Bone marrow (tissue), 2 donors: ENCODE data around the gene ICAM2.

Experiments used
- DNase-seq, 2 donors: peaks; one replicate each; lab custom pipeline; 2025; lab: John Stamatoyannopoulos, UW

The ICAM2 gene

DNA sequence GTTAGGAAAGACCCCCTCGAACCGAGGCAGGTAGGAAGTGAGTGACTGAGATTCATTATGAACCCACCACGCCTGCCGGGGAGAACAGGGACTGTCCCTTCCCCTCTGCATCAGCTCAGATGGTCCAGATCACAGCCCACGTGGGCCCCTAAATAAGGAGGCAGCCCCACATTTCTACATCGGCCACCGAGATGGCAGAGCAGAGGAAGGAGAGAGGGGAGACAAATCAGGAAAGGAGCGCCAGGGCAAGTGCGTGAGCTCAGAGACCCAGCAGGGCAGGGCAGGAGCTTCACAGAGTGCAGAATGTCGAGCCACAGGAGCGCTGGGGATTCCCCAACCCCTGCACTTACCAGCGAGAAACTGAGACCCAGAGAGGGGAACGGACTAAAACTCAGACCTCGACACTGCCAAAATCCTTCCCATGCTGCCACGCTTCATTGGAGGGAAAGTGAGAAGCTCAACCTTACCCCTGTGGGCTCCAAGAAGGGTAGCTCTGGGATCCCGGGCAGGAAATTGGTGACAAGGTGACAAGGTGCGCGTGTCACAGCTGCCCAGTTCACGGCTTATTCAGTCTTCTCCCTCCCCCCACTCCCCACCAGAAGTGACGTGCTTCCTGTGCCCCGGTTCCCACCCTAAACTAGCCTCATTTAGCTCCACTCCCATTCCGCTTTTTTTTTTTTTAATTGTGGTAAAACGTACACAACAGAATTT is at the start of gene ICAM2:
ICAM2 (minus strand) TSS at position 578 of the 711 bp plus-strand sequence. CDS start 13,942 bp downstream, outside the sequence.
- peak; percentile 51 to 89 for DNase-seq

DNA sequence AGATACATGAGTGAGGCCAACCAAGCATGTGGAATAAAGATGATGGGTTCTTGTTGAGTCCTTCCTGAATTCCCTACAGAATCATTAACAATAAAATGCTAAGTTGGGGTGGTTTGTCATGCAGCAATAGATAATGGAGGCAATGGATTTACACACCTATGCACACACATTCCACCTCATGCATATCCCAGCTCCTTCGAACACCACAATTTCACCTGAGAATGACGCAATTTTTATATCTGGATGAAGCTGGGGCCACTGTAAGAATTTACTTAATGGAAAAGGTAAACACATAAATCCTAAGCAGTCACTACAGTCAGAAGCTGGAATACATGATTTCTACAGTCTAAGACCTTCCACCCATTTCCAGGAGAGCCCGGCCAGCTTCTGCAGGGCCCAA is 49.8 kb upstream of the ICAM2 start:
- no peak for DNase-seq

DNA sequence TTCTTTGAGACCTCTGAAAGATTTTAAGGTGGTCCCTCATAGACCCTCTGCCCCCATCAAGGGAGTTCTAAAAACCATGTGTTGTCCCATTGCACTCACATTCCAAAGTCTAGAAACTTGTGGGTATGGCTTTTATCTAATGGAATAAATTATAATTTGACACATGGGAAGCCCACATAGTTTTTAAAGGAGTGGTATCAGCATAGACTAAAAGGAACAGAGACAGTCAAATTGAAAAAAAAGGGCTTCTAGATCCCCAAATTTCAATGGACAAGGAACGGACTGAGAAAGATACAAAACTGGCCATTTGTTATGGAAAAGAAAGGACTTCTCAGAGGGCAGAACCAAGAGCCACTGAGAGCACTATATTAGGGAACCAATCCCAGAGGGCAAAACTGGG is 48.7 kb upstream of the ICAM2 start:
- DNase-seq, result no peak

DNA sequence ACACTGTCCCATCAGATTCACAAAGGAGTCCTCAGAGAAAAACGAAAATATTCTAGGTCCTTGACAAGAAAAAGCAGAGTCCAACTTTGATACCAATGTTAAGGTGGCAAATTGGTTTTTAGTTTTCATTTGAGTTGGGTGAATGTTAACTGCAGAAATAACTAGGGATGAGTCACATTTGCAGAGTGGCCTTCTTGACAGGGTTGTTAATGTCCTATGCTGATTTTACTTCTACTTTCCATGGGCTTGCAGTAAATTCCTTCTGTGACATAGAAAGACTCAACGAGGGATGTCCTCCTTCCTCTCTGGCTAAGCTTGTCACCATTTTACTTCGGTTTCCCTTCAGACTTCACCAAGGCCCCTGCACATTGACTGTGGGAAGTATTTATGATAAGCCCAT is 47.2 kb upstream of the ICAM2 start:
- DNase-seq, result no peak

DNA sequence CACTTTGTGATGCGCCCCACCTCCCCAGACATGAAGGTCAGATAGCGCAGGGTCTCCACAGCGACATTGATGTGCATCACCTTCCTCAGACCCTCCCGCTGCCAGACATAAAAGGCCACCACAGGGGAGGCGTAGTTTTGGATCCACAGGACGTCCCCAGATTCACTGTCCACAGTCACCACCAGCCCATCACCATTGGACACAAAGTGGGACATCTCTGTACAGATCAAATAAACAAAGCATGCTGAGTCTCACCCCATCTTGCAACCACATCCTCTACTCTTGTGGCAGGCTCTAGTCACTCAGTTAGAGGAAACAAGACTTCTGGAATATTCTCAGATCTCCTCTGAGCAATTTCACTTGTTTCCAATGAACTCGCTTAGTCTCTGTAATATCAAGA is 46.3 kb upstream of the ICAM2 start:
- no peak for DNase-seq

DNA sequence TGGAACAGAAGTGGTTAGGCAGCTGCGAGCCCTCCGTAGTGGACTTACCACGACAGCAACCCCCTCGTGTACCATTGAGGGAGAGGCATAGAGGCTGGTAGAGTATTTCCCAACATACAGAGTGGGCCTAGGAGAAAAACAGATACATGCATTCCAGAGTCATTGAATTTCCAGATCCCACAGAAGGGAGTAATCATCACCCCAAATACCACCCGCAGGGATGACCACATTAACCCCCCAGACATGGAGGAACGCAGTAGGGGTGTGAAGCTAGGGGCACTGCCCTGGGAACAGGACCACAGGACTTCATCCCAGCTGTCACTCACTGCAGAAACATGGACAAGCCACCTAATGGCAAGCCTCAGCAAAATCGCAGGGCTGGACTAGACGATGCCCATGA is 44.7 kb upstream of the ICAM2 start:
- no peak for DNase-seq

DNA sequence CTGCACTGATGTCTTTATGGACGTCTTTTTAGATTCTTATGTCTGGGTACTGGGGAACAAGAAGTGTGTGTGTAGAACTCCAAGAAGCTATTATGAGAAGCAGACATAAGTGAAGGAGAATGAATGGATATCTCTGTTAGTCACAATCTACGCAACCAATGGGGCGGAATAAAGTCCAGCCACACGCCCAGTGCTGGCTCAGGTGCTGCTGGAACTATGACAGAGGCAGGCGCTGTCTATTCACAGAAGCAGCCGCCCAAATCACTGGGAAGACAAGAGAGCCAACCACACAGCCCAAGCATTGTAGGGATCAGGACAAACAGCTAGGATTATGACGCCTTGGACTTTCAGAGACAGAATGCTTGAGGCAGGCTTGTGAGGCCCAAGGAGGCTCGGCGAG is 43.9 kb upstream of the ICAM2 start:
- DNase-seq, result no peak

DNA sequence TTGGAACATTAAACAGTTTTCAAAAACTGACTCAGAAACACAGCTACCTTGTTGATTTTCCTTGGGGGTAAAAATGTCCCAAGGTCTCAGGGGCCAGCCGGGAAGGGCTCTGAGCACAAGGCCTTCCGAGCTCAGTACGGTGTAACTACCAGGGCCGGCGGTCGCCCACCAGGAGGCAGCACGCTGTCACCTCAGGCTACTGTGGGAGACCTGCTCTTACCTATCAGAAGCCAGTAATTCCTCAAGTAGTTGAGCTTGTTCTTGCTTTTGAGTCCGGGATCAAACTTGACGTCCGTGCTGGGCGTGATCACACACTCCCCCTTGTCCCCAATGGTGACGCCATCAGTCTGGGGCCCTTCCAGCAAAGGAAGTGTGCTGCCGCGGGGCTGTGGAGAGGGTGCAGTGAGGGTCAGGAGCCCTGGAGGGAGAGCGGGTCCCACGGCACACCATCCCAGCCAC is 43.4 kb upstream of the ICAM2 start:
- no peak for DNase-seq

DNA sequence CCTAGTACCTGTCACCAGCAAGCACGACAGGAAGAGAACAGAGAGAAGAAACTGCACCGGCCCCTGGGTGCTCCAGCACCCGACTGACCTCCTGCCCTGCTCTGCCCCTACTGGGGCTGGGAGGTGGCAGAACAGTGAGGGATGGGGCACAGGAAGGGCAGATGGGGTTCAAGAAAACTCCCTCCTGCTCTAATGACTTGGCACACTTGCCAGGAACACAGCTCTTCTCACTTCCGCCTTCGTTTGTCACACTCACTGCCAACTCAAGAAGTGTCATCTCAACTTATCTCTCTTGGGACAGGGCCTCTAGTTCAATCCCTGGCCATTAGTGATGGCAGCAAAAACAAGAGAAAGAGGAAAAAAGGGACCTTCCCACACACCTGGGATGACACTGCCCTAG is 42.7 kb upstream of the ICAM2 start:
- no peak for DNase-seq

DNA sequence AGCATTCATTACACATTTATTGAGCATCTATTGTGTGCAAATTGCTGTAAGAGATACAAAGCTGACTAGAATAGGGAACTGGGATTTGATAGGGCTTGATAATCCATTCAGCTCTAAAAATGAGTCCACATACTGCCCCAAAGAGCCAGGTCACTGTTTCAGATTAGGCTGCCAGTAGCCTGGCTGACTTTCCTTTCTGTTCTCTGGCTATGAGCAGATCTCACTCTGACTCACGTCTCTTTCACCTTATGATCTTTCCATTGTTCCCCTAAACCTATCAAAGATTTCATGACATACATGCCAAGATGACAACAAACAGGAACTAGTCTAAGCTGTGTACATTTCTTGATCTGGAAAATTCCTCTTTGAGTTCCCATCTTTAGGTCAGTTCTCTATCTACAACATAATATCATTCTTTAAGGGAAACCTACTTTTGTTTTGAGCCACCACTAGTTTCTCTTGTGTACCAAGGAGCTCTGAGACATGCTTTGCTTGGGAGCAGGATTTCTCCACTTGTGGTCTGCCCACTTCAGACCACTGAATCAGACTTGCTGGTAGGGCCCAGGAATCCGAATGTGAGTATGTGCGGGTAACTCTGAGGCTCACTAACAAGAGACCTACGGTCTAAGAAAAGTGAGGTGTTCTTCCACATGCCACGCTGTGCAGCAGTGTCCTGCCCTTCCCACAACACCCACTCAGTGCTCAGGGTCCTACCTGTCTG is 40.9 kb upstream of the ICAM2 start:
- no peak for DNase-seq

DNA sequence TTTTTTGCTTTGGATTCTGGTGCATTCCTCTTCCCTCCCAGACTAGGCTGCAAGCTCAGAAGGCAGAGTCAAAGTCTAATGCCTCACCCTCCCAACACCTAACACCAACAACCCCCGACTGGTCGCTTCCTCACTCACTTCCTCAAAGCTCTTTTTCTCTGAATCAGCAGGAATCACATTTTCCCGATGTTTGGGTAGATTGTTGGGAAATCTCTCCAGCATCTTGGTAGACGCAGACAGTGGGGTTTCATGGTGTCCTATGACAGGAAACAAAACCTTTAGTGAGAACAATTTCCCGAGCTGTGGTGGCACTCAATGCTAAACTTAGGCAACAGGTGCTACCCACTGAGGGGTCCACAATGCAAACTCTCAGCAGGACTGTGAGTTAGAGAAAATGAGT is 39.9 kb upstream of the ICAM2 start:
- DNase-seq, result no peak

DNA sequence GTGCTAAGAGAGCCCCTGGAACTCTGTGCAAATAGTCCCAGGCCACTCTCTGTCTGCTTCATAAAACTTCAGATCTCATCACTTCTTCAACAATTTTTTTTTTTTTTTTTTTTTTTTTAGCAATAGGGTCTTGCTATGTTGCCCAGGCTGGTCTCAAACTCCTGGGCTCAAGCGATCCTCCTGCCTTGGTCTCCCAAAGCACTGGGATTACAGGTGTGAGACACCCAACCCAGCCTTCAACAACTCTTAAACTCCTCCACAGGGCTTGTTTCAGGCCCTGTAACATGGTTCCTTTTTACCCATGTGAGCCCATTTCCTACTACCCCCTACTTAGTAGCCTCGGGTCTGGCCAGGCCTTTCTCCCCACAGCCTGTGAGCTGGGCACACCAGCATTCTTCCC is 39.3 kb upstream of the ICAM2 start:
- no peak for DNase-seq

DNA sequence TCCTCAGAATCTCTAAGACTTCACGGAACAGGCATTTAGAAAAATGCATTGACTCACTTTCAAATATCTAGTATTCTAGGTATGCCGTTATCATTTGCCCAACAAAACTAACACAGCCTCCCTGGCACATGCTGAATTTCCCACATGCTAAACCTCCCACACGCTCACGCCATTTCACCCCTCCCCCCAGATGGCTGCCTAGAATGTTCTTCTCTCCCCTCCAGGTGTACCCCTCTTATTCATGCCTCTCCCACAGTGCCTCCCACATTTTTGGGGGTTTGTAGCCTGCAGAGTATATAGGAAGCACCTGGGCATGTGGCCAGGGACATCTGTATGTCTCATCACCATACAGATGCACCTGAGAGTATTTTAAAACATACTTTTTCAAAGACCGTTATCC is 38.2 kb upstream of the ICAM2 start:
- DNase-seq, result no peak

DNA sequence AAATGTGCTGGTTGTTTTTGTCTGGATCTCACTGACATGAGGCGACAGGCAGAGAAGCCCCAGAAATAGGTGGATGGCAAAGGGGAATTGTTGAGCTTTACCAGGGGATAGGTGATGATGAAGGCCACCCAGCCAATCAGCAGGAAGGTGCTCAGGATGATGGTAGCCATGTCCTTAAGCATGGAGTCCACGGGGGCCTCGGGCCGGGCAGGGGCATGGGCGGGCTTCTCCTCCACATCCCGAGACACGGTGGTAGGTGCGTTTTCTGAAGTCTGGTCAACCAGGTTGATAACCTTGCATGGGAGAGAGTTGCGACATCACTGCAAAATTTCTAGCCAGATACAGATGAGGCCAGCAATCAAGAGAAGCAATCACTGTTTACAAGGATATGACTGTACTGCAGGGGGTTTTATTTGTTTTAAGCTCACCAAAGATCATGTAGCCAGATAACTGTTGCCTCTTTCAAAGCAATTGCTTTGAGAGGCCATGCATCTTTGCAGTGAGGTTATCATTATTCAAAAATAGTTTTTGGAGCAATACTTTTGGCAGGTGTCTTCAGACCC is 37.3 kb upstream of the ICAM2 start:
- no peak for DNase-seq

DNA sequence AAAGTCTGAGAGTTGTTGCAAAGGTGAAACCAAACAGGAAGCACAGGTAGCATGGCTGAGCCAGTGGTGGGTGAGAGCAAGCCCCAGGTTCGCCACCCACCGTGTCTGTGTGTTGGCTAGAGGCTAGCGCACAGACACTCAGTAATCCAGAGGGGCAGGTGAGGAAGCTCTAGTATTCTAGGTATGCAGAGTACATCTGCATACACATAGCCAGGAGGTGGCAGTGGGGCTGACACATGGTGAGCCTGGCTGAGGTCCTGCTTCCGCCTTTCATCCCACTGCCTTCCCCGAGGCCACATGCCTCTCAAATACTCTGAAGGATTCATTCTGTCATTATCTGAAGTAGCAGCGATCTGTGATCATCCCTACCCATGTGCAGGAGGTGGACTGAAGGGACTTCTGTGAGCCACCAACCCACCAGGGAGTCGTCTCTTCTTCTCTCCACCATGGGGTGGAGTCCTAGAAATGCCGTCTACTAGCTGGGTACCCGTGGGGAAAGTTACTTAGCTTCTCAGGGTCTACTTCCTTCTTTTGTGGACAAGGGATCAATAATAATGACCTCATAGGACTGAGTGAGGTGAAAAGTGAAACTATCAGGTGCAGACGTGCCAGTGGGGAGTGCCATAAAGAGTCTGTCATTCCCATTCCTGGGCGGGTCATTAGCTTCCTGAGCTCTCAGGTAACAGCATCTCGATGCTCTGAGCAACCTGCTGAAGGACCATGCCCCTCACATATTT is 36.0 kb upstream of the ICAM2 start:
- no peak for DNase-seq

DNA sequence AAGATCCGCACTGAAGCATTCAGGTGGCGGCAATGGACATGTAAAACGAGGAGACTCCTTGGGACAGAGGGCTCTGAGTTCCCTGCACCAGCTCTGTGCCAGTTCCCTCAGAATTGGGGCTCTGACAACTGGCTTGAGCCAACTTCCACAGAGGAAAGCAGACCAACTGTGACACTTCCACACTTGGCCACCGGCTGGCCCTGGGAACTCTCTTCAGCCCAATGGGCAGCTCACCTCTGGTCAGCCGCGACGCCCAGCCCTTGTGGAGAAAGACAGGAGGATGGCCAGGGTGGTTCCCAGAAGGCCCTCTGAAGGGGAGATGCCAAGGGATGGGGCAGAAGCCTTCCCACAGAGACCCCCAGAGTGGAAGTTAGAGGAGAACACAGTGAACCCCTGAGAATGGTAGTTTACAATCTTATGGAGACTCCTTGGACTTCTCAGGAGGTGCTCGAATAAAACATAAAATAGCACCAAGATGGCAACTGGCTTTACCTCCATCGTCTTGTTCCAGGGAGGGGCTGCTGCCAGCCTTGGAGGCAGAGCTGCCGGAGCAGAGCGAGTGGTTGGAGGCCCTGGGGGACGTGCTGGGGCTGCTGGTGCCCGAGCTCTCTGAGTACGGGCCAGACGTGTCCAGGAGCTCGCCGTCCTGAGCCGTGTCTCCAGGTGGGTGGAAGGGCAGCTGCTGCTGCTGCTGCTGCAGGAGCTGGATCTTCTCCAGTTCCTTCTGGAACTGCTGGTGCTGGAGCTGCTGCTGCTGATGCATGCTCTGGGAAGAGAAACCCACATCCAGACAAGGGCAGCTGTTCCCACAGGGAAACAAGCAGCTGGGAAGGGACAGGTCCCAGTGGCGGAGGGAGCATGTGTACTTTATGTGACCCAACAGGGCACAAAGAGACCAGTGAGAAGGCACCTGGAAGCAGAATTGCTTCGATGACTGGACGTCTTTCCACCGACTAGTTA is 35.0 kb upstream of the ICAM2 start:
- no peak for DNase-seq

DNA sequence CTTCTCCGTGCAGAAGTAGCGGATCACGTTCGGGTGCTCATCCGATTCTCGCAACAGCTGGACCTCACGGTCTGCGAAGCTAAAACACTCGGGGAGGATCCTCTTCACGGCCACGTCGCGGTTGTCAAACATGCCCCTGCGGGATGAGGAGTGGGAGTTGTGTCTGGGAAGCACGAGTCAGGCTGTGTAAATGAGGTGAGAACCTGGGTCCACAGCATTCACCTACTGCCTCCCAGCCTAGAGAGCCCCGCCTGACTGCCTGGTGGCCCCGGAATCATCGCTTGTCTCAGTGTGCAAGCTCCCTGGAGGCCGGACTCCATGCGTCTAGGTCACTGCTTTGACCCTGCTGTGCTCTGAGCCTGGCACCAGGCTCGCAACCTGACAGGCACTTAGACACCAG is 33.9 kb upstream of the ICAM2 start:
- DNase-seq, result no peak

DNA sequence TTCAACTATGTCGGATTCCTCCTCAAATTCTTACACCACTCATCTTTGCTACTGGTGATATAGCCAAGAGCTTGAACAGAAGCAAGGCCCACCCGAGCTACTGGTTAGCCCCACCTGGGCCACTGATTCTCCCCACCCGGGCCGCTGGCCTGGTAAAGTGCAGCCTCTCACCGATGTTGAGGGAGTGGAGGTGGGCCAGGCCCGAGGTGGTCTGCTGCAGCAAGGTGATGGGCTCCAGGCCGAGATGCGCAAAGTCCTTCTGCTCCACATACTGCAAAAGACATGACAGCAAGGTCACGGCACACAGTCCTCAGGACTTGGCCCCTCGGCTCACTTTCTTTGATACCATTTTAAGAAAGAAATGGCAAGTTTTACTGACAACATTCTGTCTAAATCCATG is 32.7 kb upstream of the ICAM2 start:
- no peak for DNase-seq

DNA sequence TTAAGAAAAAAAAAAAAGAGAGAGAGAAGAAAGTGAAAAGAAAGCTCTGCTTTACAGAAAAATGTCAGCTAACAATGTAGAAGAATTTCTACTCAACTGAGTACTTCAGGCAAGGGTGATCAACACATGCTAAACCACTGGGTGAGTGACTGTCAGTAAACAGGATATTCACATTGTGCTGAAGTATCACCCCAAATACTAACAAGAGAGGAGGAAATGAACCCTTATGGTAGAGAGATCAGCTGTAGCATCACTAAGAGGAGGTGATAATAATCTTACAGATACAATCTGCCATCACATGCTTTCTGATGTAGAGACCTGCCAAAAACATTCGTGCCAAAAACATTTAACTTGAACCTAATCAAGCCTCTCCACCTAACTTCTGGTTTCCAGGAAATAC is 30.7 kb upstream of the ICAM2 start:
- no peak for DNase-seq

DNA sequence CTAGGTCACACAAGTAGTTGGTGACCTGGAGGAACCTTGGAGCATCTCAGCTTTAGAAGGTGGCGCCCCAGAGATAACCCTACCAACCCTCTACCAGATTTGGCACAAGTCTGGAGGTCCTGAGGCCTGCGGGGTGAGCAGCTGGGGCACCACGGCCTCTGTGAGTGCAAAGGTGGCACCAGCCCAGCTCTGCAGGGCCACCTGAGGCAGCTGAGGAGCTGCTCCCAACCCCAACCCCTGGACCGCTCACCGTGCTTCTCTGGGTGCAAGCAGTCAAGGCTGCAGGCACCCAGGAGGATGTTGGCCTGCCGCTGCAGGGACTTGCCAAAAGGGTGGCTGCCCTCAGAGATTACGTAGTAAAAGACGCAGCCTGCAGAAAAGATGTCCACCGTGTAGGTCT is 28.4 kb upstream of the ICAM2 start:
- DNase-seq, result no peak

DNA sequence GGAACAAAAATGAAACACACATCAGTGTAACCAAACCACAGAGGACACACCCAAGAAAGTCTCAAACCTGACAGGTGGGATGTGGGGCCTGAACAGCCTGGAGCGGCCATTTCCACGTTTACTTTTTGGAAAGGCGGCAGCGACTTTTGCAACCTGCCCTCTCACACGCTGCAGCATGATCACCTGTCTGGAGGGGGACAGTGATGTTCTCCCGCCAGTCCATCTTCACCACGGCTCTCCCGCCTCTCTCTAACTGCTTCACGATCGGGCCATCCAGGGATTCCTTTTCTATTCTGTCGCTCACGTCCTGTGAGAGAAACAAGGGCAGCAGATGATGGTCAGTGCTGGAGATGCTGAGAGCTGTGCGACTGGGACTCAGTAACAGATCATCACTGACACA is 24.7 kb upstream of the ICAM2 start:
- no peak for DNase-seq
